Measurements from ENCODE around the gene SP100.

- TF ChIP-seq POLR2A (IDR thresholded peaks at IDR 0.05) (no peak), CTCF (IDR thresholded peaks at IDR 0.05) (no peak)
Measured at GRCh38 chr2:230472621-230473018, 56.6 kb downstream of the SP100 start.

Measured in prostate gland (tissue), 2 donors.